Hepatocyte (in vitro differentiated cells): ENCODE results near the gene CNST. TPM values are rescaled to one million over a fixed set of nuclear protein-coding genes. Genes with fewer than 3 reads are reported as not detected.
"Not testable (repeated sequence)": the region's sequence is repeated elsewhere in the genome, so short reads cannot be mapped to it uniquely, and the experiment has no call there.

Source experiments
- DNase-seq: peaks from one replicate; pipeline ENCODE4 v3.0.0-alpha.2; 2016; ENCODE audit warnings: low spot score
- H2AFZ ChIP-seq: fragments of 200-600 bp; sonication (generic); 2 replicates; pipeline ENCODE4 v1.6.0; 2016; ENCODE audit warnings: antibody characterized with exemption, mild to moderate bottlenecking
- H3K27ac ChIP-seq: fragments of 200-600 bp; sonication (generic); 2 replicates; pipeline ENCODE4 v1.5.1; 2016; ENCODE audit warnings: mild to moderate bottlenecking
- H3K27me3 ChIP-seq: fragments of 200-600 bp; sonication (generic); 2 replicates; pipeline ENCODE4 v1.6.1; 2016
- H3K36me3 ChIP-seq: fragments of 200-600 bp; sonication (generic); replicated peaks from 2 replicates; pipeline ENCODE4 v1.5.1; 2016; ENCODE audit warnings: low read depth; ENCODE audit not compliant: insufficient read depth
- H3K4me1 ChIP-seq: fragments of 200-600 bp; sonication (generic); 2 replicates; pipeline ENCODE4 v1.5.1; 2016; ENCODE audit warnings: mild to moderate bottlenecking, moderate library complexity; ENCODE audit not compliant: insufficient read depth
- H3K4me2 ChIP-seq: fragments of 200-600 bp; sonication (generic); 2 replicates; pipeline ENCODE4 v1.6.0; 2016
- H3K4me3 ChIP-seq: fragments of 200-600 bp; sonication (generic); 2 replicates; pipeline ENCODE4 v1.5.1; 2016; ENCODE audit warnings: mild to moderate bottlenecking
- H3K79me2 ChIP-seq: fragments of 200-600 bp; sonication (generic); 2 replicates; pipeline ENCODE4 v1.6.0; 2017; ENCODE audit warnings: mild to moderate bottlenecking
- H3K9me2 ChIP-seq: fragments of 200-600 bp; sonication (generic); replicated peaks from 2 replicates; pipeline ENCODE4 v1.6.0; 2017; ENCODE audit warnings: mild to moderate bottlenecking; ENCODE audit not compliant: insufficient read depth
- H3K9me3 ChIP-seq: fragments of 200-600 bp; sonication (generic); 2 replicates; pipeline ENCODE4 v1.5.1; 2016; ENCODE audit warnings: low read depth, mild to moderate bottlenecking
- H4K20me1 ChIP-seq: fragments of 200-600 bp; sonication (generic); 2 replicates; pipeline ENCODE4 v1.6.0; 2016; ENCODE audit warnings: mild to moderate bottlenecking; ENCODE audit not compliant: insufficient read depth, poor library complexity, severe bottlenecking
- CTCF ChIP-seq: fragments of 200-600 bp; sonication (generic); IDR thresholded peaks from 2 replicates; pipeline ENCODE4 v1.5.1; 2016; ENCODE audit warnings: antibody characterized with exemption, mild to moderate bottlenecking; ENCODE audit not compliant: poor library complexity
- EZH2 ChIP-seq: fragments of 200-600 bp; sonication (generic); IDR thresholded peaks from 2 replicates; pipeline ENCODE4 v1.6.1; 2016; ENCODE audit warnings: antibody characterized with exemption, mild to moderate bottlenecking, borderline replicate concordance
- EZH2phosphoT487 ChIP-seq: fragments of 200-600 bp; sonication (generic); IDR thresholded peaks from one replicate; pipeline ENCODE4 v1.6.1; 2018; ENCODE audit warnings: antibody characterized with exemption, mild to moderate bottlenecking, low read depth, moderate library complexity; ENCODE audit not compliant: unreplicated experiment, severe bottlenecking
- WGBS: methylation state at CpG from one replicate; pipeline ENCODE4 v1.1.6; 2016; ENCODE audit warnings: low lambda C conversion rate; ENCODE audit errors: missing lambda C conversion rate; 5-methylcytosine and 5-hydroxymethylcytosine counted together
- polyA plus RNA-seq: library from polyadenylated mRNA; unstranded; fragments of >200 nt; fragmentation: Nextera tagmentation; extraction: Ambion mirVana; gene quantifications from 2 replicates; pipeline ENCODE4 v1.2.1, GENCODE V29; 2016
- total RNA-seq: library from RNA; depleted of rRNA; stranded (reverse); fragments of >200 nt; gene quantifications from 2 replicates; pipeline ENCODE4 v1.2.3, GENCODE V29; 2014

The CNST gene
- total and polyA plus RNA-seq, 2 experiments from 2014 or later: 7.1 to 16.4 TPM

- TF ChIP-seq CTCF (no peak), EZH2 (no peak), EZH2phosphoT487 (no peak)
- no peak overlapping the region for H2AFZ ChIP-seq
- no peak overlapping the region for H3K4me2 ChIP-seq
- no peaks in the 10 kb centered on the region for H3K79me2 ChIP-seq
- H3K4me1 ChIP-seq: peaks cover 1% of the 10 kb centered on the region
- no peaks in the 10 kb centered on the region for H4K20me1 ChIP-seq
- no peaks in the 10 kb centered on the region for H3K9me3 ChIP-seq
- no peak for DNase-seq
- H3K4me3 ChIP-seq: no peak overlapping the region
- H3K9me2 ChIP-seq: no peaks in the 10 kb centered on the region
- no peaks in the 10 kb centered on the region for H3K27me3 ChIP-seq
- WGBS: 77% methylated on average over 15 of the region's 15 CpGs
- no peaks in the 10 kb centered on the region for H3K36me3 ChIP-seq
- no peak overlapping the region for H3K27ac ChIP-seq
Measured at GRCh38 chr1:246691622-246692495, 125.6 kb downstream of the CNST start.

DNA sequence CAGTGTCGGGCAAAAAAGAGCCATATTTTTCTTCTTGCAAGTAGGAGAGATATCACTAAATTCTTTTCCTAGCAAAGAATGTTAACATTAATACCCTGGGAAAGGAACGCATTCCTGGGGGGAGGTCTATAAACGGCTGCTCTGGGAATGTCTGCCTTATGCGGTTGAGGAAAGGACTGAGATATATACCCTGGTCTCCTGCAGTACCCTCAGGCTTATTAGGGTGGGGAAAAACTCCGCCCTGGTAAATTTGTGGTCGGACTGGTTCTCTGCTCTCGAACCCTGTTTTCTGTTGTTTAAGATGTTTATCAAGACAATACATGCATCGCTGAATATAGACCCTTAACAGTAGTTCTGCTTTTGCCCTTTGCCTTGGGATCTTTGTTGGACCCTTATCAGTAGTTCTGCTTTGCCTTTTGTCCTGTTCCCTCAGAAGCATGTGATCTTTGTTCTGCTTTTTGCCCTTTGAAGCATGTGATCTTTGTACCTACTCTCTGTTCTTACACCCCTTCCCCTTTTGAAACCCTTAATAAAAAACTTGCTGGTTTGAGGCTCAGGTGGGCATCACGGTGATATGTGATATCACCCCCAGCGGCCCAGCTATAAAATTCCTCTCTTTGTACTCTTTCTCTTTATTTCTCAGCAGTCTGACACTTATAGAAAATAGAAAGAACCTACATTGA, 128.1 kb downstream of the CNST start:
- not testable (repeated sequence) for H3K27ac ChIP-seq, H3K36me3 ChIP-seq, H4K20me1 ChIP-seq, H3K4me2 ChIP-seq, H3K79me2 ChIP-seq, H3K27me3 ChIP-seq, H3K4me3 ChIP-seq, H3K9me3 ChIP-seq, H3K4me1 ChIP-seq, H3K9me2 ChIP-seq, H2AFZ ChIP-seq, DNase-seq
- WGBS: 90% methylated on average over 10 of the region's 10 CpGs

DNA sequence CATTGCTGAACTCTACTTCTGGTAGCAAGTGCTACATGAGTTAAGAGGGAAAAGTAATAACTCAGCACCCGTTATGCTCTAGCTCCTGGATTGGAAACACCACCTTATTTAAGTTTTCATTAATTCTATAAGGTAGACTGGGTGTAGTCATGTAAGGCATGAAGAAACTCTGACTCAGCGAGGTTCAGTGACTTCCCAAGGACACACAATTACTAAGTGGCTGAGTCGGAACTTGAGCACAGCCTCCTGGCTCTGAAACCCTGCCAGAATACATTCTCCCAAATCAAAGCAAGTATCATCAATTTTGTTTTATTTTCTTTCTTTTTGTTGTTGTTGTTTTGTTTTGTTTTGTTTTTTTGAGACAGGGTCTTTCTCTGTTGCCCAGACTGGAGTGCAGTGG, 128.9 kb downstream of the CNST start:
- no peaks in the 10 kb centered on the region for H3K79me2 ChIP-seq
- H2AFZ ChIP-seq: no peak overlapping the region
- H3K4me2 ChIP-seq: no peak overlapping the region
- TF ChIP-seq EZH2 (no peak), CTCF (no peak), EZH2phosphoT487 (no peak)
- no peak for DNase-seq
- H3K4me1 ChIP-seq: peaks cover 3% of the 10 kb centered on the region
- 94% methylated on average over 3 of the region's 3 CpGs for WGBS
- no peaks in the 10 kb centered on the region for H3K36me3 ChIP-seq
- no peak overlapping the region for H3K4me3 ChIP-seq
- H3K27me3 ChIP-seq: no peaks in the 10 kb centered on the region
- no peak overlapping the region for H3K27ac ChIP-seq
- no peaks in the 10 kb centered on the region for H3K9me3 ChIP-seq
- H3K9me2 ChIP-seq: no peaks in the 10 kb centered on the region
- H4K20me1 ChIP-seq: no peaks in the 10 kb centered on the region

- no peak overlapping the region for H3K4me2 ChIP-seq
- H3K27ac ChIP-seq: no peak overlapping the region
- H2AFZ ChIP-seq: no peak overlapping the region
- no peaks in the 10 kb centered on the region for H4K20me1 ChIP-seq
- no peaks in the 10 kb centered on the region for H3K9me2 ChIP-seq
- peaks cover 3% of the 10 kb centered on the region for H3K4me1 ChIP-seq
- 98% methylated on average over 5 of the region's 5 CpGs for WGBS
- no peaks in the 10 kb centered on the region for H3K36me3 ChIP-seq
- H3K27me3 ChIP-seq: no peaks in the 10 kb centered on the region
- H3K79me2 ChIP-seq: no peaks in the 10 kb centered on the region
- DNase-seq: no peak
- H3K4me3 ChIP-seq: no peak overlapping the region
- no peaks in the 10 kb centered on the region for H3K9me3 ChIP-seq
- TF ChIP-seq EZH2 (no peak), CTCF (no peak), EZH2phosphoT487 (no peak)
Measured at GRCh38 chr1:246695666-246696065, 129.4 kb downstream of the CNST start.
